ENCODE results near the gene EVA1B. TPM values are rescaled to one million over a fixed set of nuclear protein-coding genes. Genes with fewer than 3 reads are reported as not detected.

The EVA1B gene
- total and polyA plus RNA-seq, 11 donors, result 5.9 to 42.3 (median 12.0) TPM

DNA sequence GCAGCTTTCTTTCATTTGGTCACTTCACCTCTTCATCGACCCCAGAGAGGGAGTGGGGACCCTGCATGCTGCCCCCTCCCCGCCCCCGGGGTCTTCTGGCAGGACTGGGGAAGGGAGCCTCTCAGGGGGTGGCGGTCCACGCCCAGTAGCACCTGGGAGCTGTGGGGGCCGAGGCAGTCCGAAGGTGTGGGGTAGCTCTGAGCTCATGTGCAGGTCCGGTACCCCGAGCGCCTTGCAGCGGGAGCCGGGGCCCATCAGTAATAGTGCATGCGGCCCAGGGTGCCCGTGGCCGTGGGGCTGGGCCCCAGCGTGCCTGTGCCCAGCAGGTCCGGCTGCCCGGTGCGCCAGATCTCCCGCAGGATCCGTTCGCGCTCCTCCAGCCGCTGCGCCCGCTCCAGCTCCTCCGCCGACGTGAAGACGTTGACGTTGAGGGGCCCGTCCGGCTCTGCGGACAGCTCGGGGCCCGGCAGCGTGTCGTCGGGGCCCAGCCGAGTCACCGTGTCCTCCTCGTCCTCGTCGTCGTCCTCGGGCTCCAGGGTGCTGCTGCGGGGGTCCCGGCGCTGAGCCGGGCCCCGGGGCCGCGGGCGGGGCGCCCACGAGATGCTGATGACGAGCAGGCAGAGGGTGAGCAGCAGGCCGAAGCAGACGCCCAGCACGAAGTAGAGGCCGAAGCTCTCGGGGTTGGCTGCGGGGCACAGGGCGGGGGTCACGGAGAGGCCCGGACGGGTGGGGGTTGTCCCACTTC lies 1.2 kb downstream of the EVA1B start:
- TF ChIP-seq, protein P1, sequence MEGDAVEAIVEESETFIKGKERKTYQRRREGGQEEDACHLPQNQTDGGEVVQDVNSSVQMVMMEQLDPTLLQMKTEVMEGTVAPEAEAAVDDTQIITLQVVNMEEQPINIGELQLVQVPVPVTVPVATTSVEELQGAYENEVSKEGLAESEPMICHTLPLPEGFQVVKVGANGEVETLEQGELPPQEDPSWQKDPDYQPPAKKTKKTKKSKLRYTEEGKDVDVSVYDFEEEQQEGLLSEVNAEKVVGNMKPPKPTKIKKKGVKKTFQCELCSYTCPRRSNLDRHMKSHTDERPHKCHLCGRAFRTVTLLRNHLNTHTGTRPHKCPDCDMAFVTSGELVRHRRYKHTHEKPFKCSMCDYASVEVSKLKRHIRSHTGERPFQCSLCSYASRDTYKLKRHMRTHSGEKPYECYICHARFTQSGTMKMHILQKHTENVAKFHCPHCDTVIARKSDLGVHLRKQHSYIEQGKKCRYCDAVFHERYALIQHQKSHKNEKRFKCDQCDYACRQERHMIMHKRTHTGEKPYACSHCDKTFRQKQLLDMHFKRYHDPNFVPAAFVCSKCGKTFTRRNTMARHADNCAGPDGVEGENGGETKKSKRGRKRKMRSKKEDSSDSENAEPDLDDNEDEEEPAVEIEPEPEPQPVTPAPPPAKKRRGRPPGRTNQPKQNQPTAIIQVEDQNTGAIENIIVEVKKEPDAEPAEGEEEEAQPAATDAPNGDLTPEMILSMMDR (IDR thresholded peaks at IDR 0.05), result no peak
- TF ChIP-seq POLR2A (IDR thresholded peaks at IDR 0.05), result no peak
- peak overlapping the region; percentile 72 to 97 (median 92) for H3K27ac ChIP-seq
- peak in 2 of 4 donors; percentile 0 to 1 for ATAC-seq
- H3K4me1 ChIP-seq, result peaks cover 3 to 39% (median 28%) of the 10 kb centered on the region in 12 donors
- DNase-seq, result peak in 1 of 5 donors; percentile 49
- intact Hi-C loops (cut with DNase I), result loop anchor here in 4 of 10 donors (2.0 to 5.0 kb wide), 3 partner anchors 45 to 47 kb away; no protein-coding TSS in a partner anchor
- no peaks in the 10 kb centered on the region for H3K27me3 ChIP-seq
- no peaks in the 10 kb centered on the region for H3K9me3 ChIP-seq
- peaks cover 0 to 4% (median 0%) of the 10 kb centered on the region in 9 donors for H3K36me3 ChIP-seq
- 51 to 69% (median 54%) methylated on average over 59 to 67 of the region's 67 CpGs for WGBS, 4 donors
- H3K4me3 ChIP-seq, result peak overlapping the region; percentile 12 to 98 (median 85)

DNA sequence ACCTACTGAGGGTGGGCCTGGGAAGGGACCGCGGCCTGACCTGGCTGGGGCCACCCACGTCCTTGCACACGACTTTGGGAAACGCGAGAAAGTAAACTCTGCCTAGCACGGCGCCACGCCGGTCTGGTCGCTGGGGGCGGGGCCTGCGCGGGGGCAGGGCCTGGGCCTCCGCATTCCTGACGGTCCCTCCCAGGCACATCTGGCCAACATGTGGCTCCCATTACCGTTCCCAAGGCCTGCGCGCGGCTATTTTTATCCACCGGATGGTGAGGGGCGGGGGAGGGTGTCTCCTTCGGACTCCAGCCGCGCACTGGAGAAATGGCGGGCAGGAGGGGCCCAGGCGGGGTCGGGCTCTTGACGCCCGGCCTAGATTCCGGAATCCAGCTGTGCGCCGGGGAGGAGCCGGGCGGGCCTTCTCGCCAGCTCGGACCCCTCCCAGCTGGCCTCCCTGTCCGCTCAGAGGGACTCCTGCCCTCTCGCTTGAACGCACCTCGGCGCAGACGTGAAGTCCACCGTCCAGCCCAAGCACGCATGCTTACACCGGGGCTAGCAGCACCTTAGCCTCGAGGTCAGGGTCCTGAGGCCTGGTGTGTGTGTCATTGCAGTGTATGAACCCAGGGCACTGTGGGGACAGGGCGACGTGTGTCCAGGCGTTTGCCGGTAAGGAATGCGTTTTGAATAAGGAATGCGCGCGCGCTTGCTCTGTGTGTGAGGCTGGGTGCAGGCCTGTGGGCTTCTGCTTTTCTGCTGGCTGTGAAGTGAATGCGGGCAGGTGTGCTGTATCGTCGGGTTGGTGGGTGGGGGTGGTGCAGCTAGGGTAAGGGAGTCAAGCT lies 2.1 kb downstream of the EVA1B start:
- no peak for TF ChIP-seq POLR2A (IDR thresholded peaks at IDR 0.05)
- TF ChIP-seq, protein P1 (IDR thresholded peaks at IDR 0.05), result no peak
- DNase-seq (peak; percentile 89 to 92 (median 89)), ATAC-seq (peak; percentile 54 to 80 (median 70))
- intact Hi-C loops (cut with DNase I), result loop anchor here in 2 of 10 donors (5.0 kb wide), 1 partner anchor 46 kb away; no protein-coding TSS in a partner anchor
- H3K4me3 ChIP-seq, result peak overlapping the region; percentile 12 to 98 (median 85)
- no peaks in the 10 kb centered on the region for H3K27me3 ChIP-seq
- 19 to 56% (median 39%) methylated on average over 14 to 59 of the region's 59 CpGs for WGBS, 4 donors
- peaks cover 3 to 39% (median 28%) of the 10 kb centered on the region in 12 donors for H3K4me1 ChIP-seq
- H3K27ac ChIP-seq, result peak overlapping the region in 11 of 12 donors; percentile 51 to 97 (median 90)
- peaks cover 0 to 4% (median 0%) of the 10 kb centered on the region in 9 donors for H3K36me3 ChIP-seq
- no peaks in the 10 kb centered on the region for H3K9me3 ChIP-seq

DNA sequence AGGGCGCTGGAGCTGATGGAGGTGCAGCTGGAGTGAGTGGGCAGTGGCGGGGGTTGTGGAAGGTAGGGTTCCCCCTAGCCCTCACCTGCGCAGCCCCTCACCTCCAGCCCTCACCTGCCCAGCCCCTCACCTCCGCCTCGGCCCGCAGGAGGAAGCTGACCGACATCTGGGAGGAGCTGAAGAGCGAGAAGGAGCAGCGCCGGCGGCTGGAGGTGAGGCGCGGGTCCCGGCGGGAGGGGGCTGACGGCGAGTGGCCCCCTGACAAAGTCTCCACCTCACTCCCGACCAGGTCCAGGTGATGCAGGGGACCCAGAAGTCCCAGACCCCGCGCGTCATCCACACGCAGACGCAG lies 2.7 kb downstream of the EVA1B start:
- WGBS, 4 donors, result 30 to 61% (median 54%) methylated on average over 21 to 23 of the region's 23 CpGs
- no peak for DNase-seq
- peaks cover 0 to 4% (median 0%) of the 10 kb centered on the region in 9 donors for H3K36me3 ChIP-seq
- no peak for ATAC-seq
- no peak for TF ChIP-seq POLR2A (IDR thresholded peaks at IDR 0.05)
- TF ChIP-seq, protein P1 (IDR thresholded peaks at IDR 0.05), result no peak
- intact Hi-C loops (cut with DNase I), result loop anchor here in 2 of 10 donors (5.0 kb wide), 1 partner anchor 47 kb away; no protein-coding TSS in a partner anchor
- peak overlapping the region in 11 of 12 donors; percentile 14 to 98 (median 85) for H3K4me3 ChIP-seq
- H3K9me3 ChIP-seq, result no peaks in the 10 kb centered on the region
- peak overlapping the region in 11 of 12 donors; percentile 23 to 97 (median 90) for H3K27ac ChIP-seq
- no peaks in the 10 kb centered on the region for H3K27me3 ChIP-seq
- peaks cover 3 to 39% (median 28%) of the 10 kb centered on the region in 12 donors for H3K4me1 ChIP-seq

Data from heart left ventricle (tissue), 16 donors.